Measurements from ENCODE around the gene SZRD1. TPM values are rescaled to one million over a fixed set of nuclear protein-coding genes. Genes with fewer than 3 reads are reported as not detected.
A peak's percentile ranks its signal among the peaks of the same experiment; 100 is the strongest.

Gene SZRD1, protein sequence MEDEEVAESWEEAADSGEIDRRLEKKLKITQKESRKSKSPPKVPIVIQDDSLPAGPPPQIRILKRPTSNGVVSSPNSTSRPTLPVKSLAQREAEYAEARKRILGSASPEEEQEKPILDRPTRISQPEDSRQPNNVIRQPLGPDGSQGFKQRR
- 10 to 100 TPM; 54.6 to 66.8 (median 61.7) TPM for total RNA-seq

DNA sequence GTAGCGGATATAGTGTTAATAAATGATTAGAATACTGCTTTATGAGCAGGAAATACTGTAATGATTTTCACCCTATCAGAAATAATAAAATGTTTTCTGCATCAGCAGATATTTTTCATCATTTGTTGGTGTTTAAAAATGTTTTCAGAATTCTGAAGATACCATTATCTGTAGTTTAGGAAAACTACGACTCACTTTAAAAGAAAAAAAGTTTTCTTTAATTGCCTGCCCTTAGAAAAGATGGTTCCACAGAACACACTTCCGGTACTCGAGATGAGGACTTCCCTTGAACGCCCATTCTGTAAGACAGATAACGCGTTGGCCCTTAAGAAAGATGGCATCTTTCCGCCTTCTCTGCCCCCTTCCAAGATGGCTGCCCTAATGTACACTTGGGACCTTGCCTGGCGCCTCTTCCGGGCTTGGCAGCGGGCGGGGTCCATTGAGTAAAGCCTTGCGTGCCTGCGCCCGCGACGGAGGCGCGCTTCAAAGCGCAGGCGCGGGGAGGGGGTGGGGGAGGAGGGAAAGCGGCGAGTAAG lies at the start of gene SZRD1:
Gene SZRD1 (plus strand): TSS at position 521 of the 536 bp plus-strand sequence. CDS start 16 bp downstream, outside the sequence.
- TF ChIP-seq POLR2A (IDR thresholded peaks at IDR 0.05): no peak
- TF ChIP-seq POLR2AphosphoS5 (IDR thresholded peaks at IDR 0.05): peak in 1 of 3 donors; percentile 75
- no peak for TF ChIP-seq EP300 (IDR thresholded peaks at IDR 0.05; ENCODE audit: low read depth)
- no peak for TF ChIP-seq CTCF (IDR thresholded peaks at IDR 0.05)
- intact Hi-C loops (cut with DNase I; ENCODE audit: low total_unique reads) (loop anchor here (10.0 kb wide), 1 partner anchor 292 kb away; the partner anchor contains the start of gene FAM131C), in situ Hi-C loops (cut with MboI; ENCODE audit: low pct_ligation_motif_present in 1 of 4, low pct_unique_long_range_greater_than_20kb in 1 of 4, low sequenced_read_pairs in 3 of 4) (loop anchor here in 2 of 4 donors (10.0 to 25.0 kb wide), 3 partner anchors 154 to 282 kb away; partner anchors contain the start of gene ARHGEF19 (in 1 of the 2))
- 3 to 5% methylated on average over 7 to 13 of the region's 24 CpGs for WGBS, 2 donors (ENCODE audit: low coverage in 1 of 2)
- H3K27me3 ChIP-seq: no peaks in the 10 kb centered on the region
- peaks cover 2 to 33% (median 18%) of the 10 kb centered on the region in 4 donors for H3K4me1 ChIP-seq
- H3K9me3 ChIP-seq: no peaks in the 10 kb centered on the region
- H3K36me3 ChIP-seq: no peaks in the 10 kb centered on the region
- peak within 1 kb of the TSS; percentile 93 to 98 (median 98) for H3K27ac ChIP-seq
- peak; percentile 97 for DNase-seq
- peak within 1 kb of the TSS; percentile 62 to 90 (median 73) for H3K4me3 ChIP-seq

DNA sequence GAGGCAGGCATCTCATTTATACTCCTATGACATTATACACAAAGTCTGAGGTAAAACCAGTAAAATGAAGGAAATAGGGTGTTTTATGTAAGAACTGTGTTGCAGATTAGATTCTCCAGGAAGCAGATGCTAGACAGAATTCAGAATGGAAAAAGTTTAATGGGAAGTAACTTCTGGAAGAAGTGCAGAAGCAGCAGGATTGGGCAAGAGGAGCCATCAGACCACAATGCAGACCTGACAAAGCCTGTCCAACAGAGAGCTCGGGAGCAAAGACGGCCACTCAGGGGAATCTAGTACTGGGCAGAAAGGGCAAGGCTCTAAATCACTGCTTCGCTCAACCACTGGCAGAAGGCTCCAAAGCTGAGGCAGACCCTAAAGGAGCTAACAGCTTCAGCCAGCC lies 48.5 kb upstream of the SZRD1 start:
- intact Hi-C loops (cut with DNase I; ENCODE audit: low total_unique reads): no loop called here
- no peaks in the 10 kb centered on the region for H3K27me3 ChIP-seq
- H3K4me3 ChIP-seq: no peak overlapping the region
- H3K36me3 ChIP-seq: peaks cover 0 to 19% (median 0%) of the 10 kb centered on the region in 4 donors
- H3K9me3 ChIP-seq: no peaks in the 10 kb centered on the region
- peaks cover 0 to 37% (median 4%) of the 10 kb centered on the region in 4 donors for H3K4me1 ChIP-seq
- in situ Hi-C loops (cut with MboI; ENCODE audit: low pct_ligation_motif_present in 1 of 4, low pct_unique_long_range_greater_than_20kb in 1 of 4, low sequenced_read_pairs in 3 of 4): no loop called here
- TF ChIP-seq CTCF (IDR thresholded peaks at IDR 0.05) (no peak), POLR2A (IDR thresholded peaks at IDR 0.05) (no peak), EP300 (IDR thresholded peaks at IDR 0.05; ENCODE audit: low read depth) (no peak), POLR2AphosphoS5 (IDR thresholded peaks at IDR 0.05) (no peak)
- 78% methylated on average over 3 of the region's 3 CpGs; no CpG with 5 or more reads in 1 of the 2 donors for WGBS, 2 donors (ENCODE audit: low coverage in 1 of 2)
- peak; percentile 28 for DNase-seq
- H3K27ac ChIP-seq: no peak overlapping the region

- no peak for DNase-seq
- no peaks in the 10 kb centered on the region for H3K36me3 ChIP-seq
- H3K27me3 ChIP-seq: no peaks in the 10 kb centered on the region
- H3K9me3 ChIP-seq: no peaks in the 10 kb centered on the region
- in situ Hi-C loops (cut with MboI; ENCODE audit: low pct_ligation_motif_present in 1 of 4, low pct_unique_long_range_greater_than_20kb in 1 of 4, low sequenced_read_pairs in 3 of 4) (no loop called here), intact Hi-C loops (cut with DNase I; ENCODE audit: low total_unique reads) (no loop called here)
- TF ChIP-seq POLR2A (IDR thresholded peaks at IDR 0.05) (no peak), EP300 (IDR thresholded peaks at IDR 0.05; ENCODE audit: low read depth) (no peak), CTCF (IDR thresholded peaks at IDR 0.05) (no peak), POLR2AphosphoS5 (IDR thresholded peaks at IDR 0.05) (no peak)
- H3K4me1 ChIP-seq: peaks cover 0 to 47% (median 4%) of the 10 kb centered on the region in 4 donors
- no peak overlapping the region for H3K27ac ChIP-seq
- WGBS, 2 donors (ENCODE audit: low coverage in 1 of 2): 69 to 75% methylated on average over 3 to 4 of the region's 4 CpGs
- no peak overlapping the region for H3K4me3 ChIP-seq
Measured at GRCh38 chr1:16321176-16321867, 45.7 kb upstream of the SZRD1 start.

- 94 to 95% methylated on average over 4 to 6 of the region's 6 CpGs for WGBS, 2 donors (ENCODE audit: low coverage in 1 of 2)
- Histone ChIP-seq H3K27me3 (no peaks in the 10 kb centered on the region), H3K27ac (no peak overlapping the region), H3K9me3 (no peaks in the 10 kb centered on the region), H3K4me1 (peaks cover 0 to 38% (median 2%) of the 10 kb centered on the region in 4 donors), H3K4me3 (no peak overlapping the region), H3K36me3 (no peaks in the 10 kb centered on the region)
- in situ Hi-C loops (cut with MboI; ENCODE audit: low pct_ligation_motif_present in 1 of 4, low pct_unique_long_range_greater_than_20kb in 1 of 4, low sequenced_read_pairs in 3 of 4) (no loop called here), intact Hi-C loops (cut with DNase I; ENCODE audit: low total_unique reads) (no loop called here)
- no peak for TF ChIP-seq POLR2AphosphoS5 (IDR thresholded peaks at IDR 0.05)
- no peak for TF ChIP-seq CTCF (IDR thresholded peaks at IDR 0.05)
- TF ChIP-seq POLR2A (IDR thresholded peaks at IDR 0.05): no peak
- TF ChIP-seq EP300 (IDR thresholded peaks at IDR 0.05; ENCODE audit: low read depth): no peak
- no peak for DNase-seq
Measured at GRCh38 chr1:16324456-16324890, 42.6 kb upstream of the SZRD1 start.
